HCT116 (cell line): ENCODE measurements around the gene RIPOR1. TPM values are rescaled to one million over a fixed set of nuclear protein-coding genes. Genes with fewer than 3 reads are reported as not detected.

Source experiments
- ATAC-seq: fragments of 200-7000 bp; cut with Tn5 transposase; 2 replicates; pipeline ENCODE4 v1.9.1; 2020; ENCODE audit warnings: mild to moderate bottlenecking, moderate library complexity
- BruUV-seq: library from RNA; stranded (reverse); fragments of 400-500 nt; replicated peaks from 2 replicates; lab custom pipeline; 2021; lab: Mats Ljungman, UMichigan
- CTCF ChIA-PET: fragments of 300-600 bp; sonication (Branson Sonifier 250); formaldehyde crosslinking; loops from one replicate; lab custom pipeline; 2021; ENCODE audit warnings: antibody characterized with exemption; lab: Charles Lee
- POLR2A ChIA-PET: fragments of 300-600, 350-600 bp; sonication (Branson Sonifier 250); formaldehyde crosslinking; loops from one replicate; lab custom pipeline; 2021; ENCODE audit warnings: antibody characterized with exemption; lab: Charles Lee
- RAD21 ChIA-PET, 2 experiments: fragments of 300-600 bp; sonication (Branson Sonifier 250); formaldehyde crosslinking; loops; one replicate each; lab custom pipeline; 2023; ENCODE audit warnings: low total read pairs in 2 of 2; ENCODE audit not compliant: uncharacterized antibody in 2 of 2, unreplicated experiment in 2 of 2, low non-redundant PET in 1 of 2; lab: Charles Lee
- DNase-seq: peaks from one replicate; pipeline ENCODE4 v3.0.0-alpha.2; 2010; ENCODE audit warnings: low read depth, low spot score
- H2AFZ ChIP-seq: fragments of 200-600 bp; shearing (Covaris generic), sonication (generic); 2 replicates; pipeline ENCODE4 v1.6.1; 2017; ENCODE audit warnings: low read depth, mixed run types, mixed read lengths, antibody characterized with exemption, low read length; ENCODE audit not compliant: poor library complexity, severe bottlenecking
- H3K27ac ChIP-seq: 2 replicates; pipeline ENCODE4 v1.5.1; 2012; ENCODE audit warnings: low read depth, low read length
- H3K27me3 ChIP-seq: fragments of 200-600 bp; sonication (generic); 2 replicates; pipeline ENCODE4 v1.6.1; 2016; ENCODE audit warnings: mixed run types, low read length, mixed read lengths; ENCODE audit not compliant: insufficient read depth
- H3K36me3 ChIP-seq, 2 experiments: fragments of 200-500 bp in 1 of 2; fragments of 200-600 bp in 1 of 2; sonication (Bioruptor generic) in 1 of 2; sonication (generic) in 1 of 2; 2 replicates each; pipeline versions ENCODE4 v1.5.1 to v1.6.1; 2014 to 2016; ENCODE audit warnings: low read length in 2 of 2, inconsistent platforms in 1 of 2, mixed read lengths in 1 of 2, mixed run types in 1 of 2; ENCODE audit not compliant: insufficient read depth in 2 of 2, control insufficient read depth in 1 of 2
- H3K4me1 ChIP-seq, 2 experiments: fragments of 200-600 bp in 1 of 2; sonication (generic) in 1 of 2; 2 replicates each; pipeline versions ENCODE4 v1.5.1 to v1.6.1; 2012 to 2017; ENCODE audit warnings: low read length in 2 of 2, inconsistent platforms in 1 of 2, mild to moderate bottlenecking in 1 of 2, mixed read lengths in 1 of 2, mixed run types in 1 of 2, moderate library complexity in 1 of 2; ENCODE audit not compliant: insufficient read depth in 2 of 2, control insufficient read depth in 1 of 2
- H3K4me2 ChIP-seq: fragments of 200-600 bp; sonication (generic); 2 replicates; pipeline ENCODE4 v1.6.1; 2017; ENCODE audit warnings: mixed run types, low read length, mixed read lengths
- H3K4me3 ChIP-seq, 2 experiments: fragments of 200-600 bp in 1 of 2; sonication (generic) in 1 of 2; replicated peaks in 1 of 2; 2 replicates each; pipeline ENCODE4 v1.5.1; 2011 to 2016; ENCODE audit warnings: low read length in 2 of 2, control low read depth in 1 of 2, low read depth in 1 of 2, mild to moderate bottlenecking in 1 of 2, mixed read lengths in 1 of 2, mixed run types in 1 of 2
- H3K79me2 ChIP-seq: fragments of 200-600 bp; sonication (generic); 2 replicates; pipeline ENCODE4 v1.6.1; 2017; ENCODE audit warnings: mild to moderate bottlenecking, mixed run types, low read length, moderate library complexity, mixed read lengths; ENCODE audit not compliant: insufficient read depth
- H3K9ac ChIP-seq: fragments of 200-600 bp; sonication (generic); 2 replicates; pipeline ENCODE4 v1.6.1; 2016; ENCODE audit warnings: low read length, mixed read lengths
- H3K9me2 ChIP-seq: fragments of 200-600 bp; sonication (generic), shearing (Covaris generic); 2 replicates; pipeline ENCODE4 v1.6.1; 2017; ENCODE audit warnings: mixed run types, mild to moderate bottlenecking, moderate library complexity; ENCODE audit not compliant: insufficient read depth
- H3K9me3 ChIP-seq, 2 experiments: fragments of 200-500 bp in 1 of 2; fragments of 200-600 bp in 1 of 2; sonication (Bioruptor generic) in 1 of 2; sonication (generic) in 1 of 2; 2 replicates each; pipeline ENCODE4 v1.6.1; 2014 to 2017; ENCODE audit warnings: low read length in 2 of 2, mixed read lengths in 2 of 2, inconsistent platforms in 1 of 2, low read depth in 1 of 2, mild to moderate bottlenecking in 1 of 2, mixed run types in 1 of 2, moderate library complexity in 1 of 2; ENCODE audit not compliant: control insufficient read depth in 1 of 2, insufficient read depth in 1 of 2
- H4K20me1 ChIP-seq: fragments of 200-600 bp; sonication (generic), shearing (Covaris generic); 2 replicates; pipeline ENCODE4 v1.6.1; 2017; ENCODE audit warnings: mixed run types, mild to moderate bottlenecking, moderate library complexity; ENCODE audit not compliant: insufficient read depth
- CBX3 ChIP-seq: IDR thresholded peaks from 2 replicates; pipeline ENCODE4 v1.6.1; 2012; ENCODE audit warnings: low read depth
- EGR1 ChIP-seq: IDR thresholded peaks from 2 replicates; pipeline ENCODE4 v1.6.1; 2012; ENCODE audit warnings: low read depth
- ELF1 ChIP-seq: IDR thresholded peaks from 2 replicates; pipeline ENCODE4 v1.6.1; 2012; ENCODE audit warnings: low read depth, borderline replicate concordance
- EZH2 ChIP-seq: fragments of 200-600 bp; sonication (generic); IDR thresholded peaks from 2 replicates; pipeline ENCODE4 v1.6.1; 2017; ENCODE audit warnings: antibody characterized with exemption, mixed run types
- EZH2phosphoT487 ChIP-seq: fragments of 200-600 bp; IDR thresholded peaks from 2 replicates; pipeline ENCODE4 v1.6.1; 2018; ENCODE audit warnings: antibody characterized with exemption, borderline replicate concordance
- FOSL1 ChIP-seq: IDR thresholded peaks from 2 replicates; pipeline ENCODE4 v1.6.1; 2012; ENCODE audit warnings: low read depth
- POLR2A ChIP-seq: IDR thresholded peaks from 2 replicates; pipeline ENCODE4 v1.7.0; 2011; ENCODE audit warnings: borderline replicate concordance; ENCODE audit not compliant: insufficient read depth, insufficient read length; ENCODE audit errors: extremely low read depth
- POLR2AphosphoS5 ChIP-seq: IDR thresholded peaks from 2 replicates; pipeline ENCODE4 v1.6.1; 2011; ENCODE audit warnings: mild to moderate bottlenecking, low read depth, low read length, moderate library complexity
- SIN3A ChIP-seq: IDR thresholded peaks from 2 replicates; pipeline ENCODE4 v1.6.1; 2012; ENCODE audit warnings: low read depth
- SRF ChIP-seq: IDR thresholded peaks from 2 replicates; pipeline ENCODE4 v1.6.1; 2012; ENCODE audit warnings: low read depth
- YY1 ChIP-seq: IDR thresholded peaks from 2 replicates; pipeline ENCODE4 v1.6.1; 2011; ENCODE audit warnings: low read length, low read depth, moderate library complexity, mild to moderate bottlenecking; ENCODE audit not compliant: insufficient replicate concordance; ENCODE audit errors: extremely low read depth
- intact Hi-C: fragments of 100-400 bp; cut with micrococcal nuclease; formaldehyde crosslinking; loops from 2 replicates; pipeline ENCODE4 v1.10.0; 2022
- total RNA-seq: library from RNA; stranded (reverse); gene quantifications from one replicate; pipeline ENCODE4 v1.2.1, GENCODE V29; 2021; ENCODE audit not compliant: unreplicated experiment
- TF ChIP-seq, protein P1 (sequence below), 3 experiments: fragments of 200-600 bp in 1 of 3; sonication (generic) in 1 of 3; IDR thresholded peaks in 2 of 3; conservative IDR thresholded peaks in 1 of 3; 2 replicates each; pipeline ENCODE4 v1.5.1; 2012 to 2017; ENCODE audit warnings: low read depth in 2 of 3, low read length in 2 of 3, antibody characterized with exemption in 1 of 3, borderline replicate concordance in 1 of 3, control low read depth in 1 of 3, mild to moderate bottlenecking in 1 of 3, mixed read lengths in 1 of 3, mixed run types in 1 of 3, moderate library complexity in 1 of 3; ENCODE audit not compliant: insufficient read depth in 1 of 3
- TF ChIP-seq, protein P2 (sequence below): IDR thresholded peaks from 2 replicates; pipeline ENCODE4 v1.6.1; 2012
- TF ChIP-seq, protein P3 (sequence below): IDR thresholded peaks from 2 replicates; pipeline ENCODE4 v1.6.1; 2012
- TF ChIP-seq, protein P4 (sequence below): IDR thresholded peaks from 2 replicates; pipeline ENCODE4 v1.6.1; 2012; ENCODE audit warnings: low read depth
- TF ChIP-seq, protein P5 (sequence below): IDR thresholded peaks from 2 replicates; pipeline ENCODE4 v1.6.1; 2011; ENCODE audit warnings: mild to moderate bottlenecking, low read length, moderate library complexity; ENCODE audit not compliant: insufficient replicate concordance; ENCODE audit errors: extremely low read depth

Gene RIPOR1
- total RNA-seq, 1 experiment from 2014 or later = 60.0 TPM

DNA sequence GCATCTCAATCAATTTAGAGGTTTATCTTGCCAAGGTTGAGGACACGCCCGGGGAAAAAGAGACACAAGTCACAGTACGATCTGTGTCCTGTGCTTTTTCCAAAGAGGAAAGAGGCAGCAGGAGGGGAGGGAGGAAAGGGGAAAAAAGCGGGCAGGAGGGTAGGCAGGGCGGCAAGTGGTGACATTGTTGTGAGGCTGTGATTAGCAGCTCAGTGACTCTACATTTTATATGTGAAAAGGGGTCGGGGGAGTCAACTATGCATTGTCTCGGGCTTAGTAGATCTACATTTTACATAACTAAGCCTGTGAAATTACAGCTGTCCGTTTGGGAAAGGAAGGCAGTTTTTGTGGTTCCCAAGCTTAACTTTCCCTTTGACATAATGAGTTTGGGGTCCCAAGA lies 22.2 kb upstream of the RIPOR1 start:
- CTCF ChIA-PET = interaction anchor here (1.2 to 1.6 kb wide), 2 partner anchors 10 to 15 kb away, joined by 3 to 4 read pairs; no protein-coding TSS in a partner anchor
- POLR2A ChIA-PET = no interaction called here
- Histone ChIP-seq H3K27me3 (no peaks in the 10 kb centered on the region), H3K4me1 (peaks cover 5 to 18% of the 10 kb centered on the region in 2 experiments; a peak in 3 of 4 replicates), H2AFZ (no peak overlapping the region), H3K9me2 (no peaks in the 10 kb centered on the region), H3K4me2 (no peak overlapping the region), H3K36me3 (no peaks in the 10 kb centered on the region), H3K9ac (no peak overlapping the region), H4K20me1 (no peaks in the 10 kb centered on the region), H3K79me2 (no peaks in the 10 kb centered on the region), H3K9me3 (no peaks in the 10 kb centered on the region), H3K27ac (no peak overlapping the region), H3K4me3 (no peak overlapping the region)
- no peak for TF ChIP-seq CBX3
- TF ChIP-seq, protein P1, sequence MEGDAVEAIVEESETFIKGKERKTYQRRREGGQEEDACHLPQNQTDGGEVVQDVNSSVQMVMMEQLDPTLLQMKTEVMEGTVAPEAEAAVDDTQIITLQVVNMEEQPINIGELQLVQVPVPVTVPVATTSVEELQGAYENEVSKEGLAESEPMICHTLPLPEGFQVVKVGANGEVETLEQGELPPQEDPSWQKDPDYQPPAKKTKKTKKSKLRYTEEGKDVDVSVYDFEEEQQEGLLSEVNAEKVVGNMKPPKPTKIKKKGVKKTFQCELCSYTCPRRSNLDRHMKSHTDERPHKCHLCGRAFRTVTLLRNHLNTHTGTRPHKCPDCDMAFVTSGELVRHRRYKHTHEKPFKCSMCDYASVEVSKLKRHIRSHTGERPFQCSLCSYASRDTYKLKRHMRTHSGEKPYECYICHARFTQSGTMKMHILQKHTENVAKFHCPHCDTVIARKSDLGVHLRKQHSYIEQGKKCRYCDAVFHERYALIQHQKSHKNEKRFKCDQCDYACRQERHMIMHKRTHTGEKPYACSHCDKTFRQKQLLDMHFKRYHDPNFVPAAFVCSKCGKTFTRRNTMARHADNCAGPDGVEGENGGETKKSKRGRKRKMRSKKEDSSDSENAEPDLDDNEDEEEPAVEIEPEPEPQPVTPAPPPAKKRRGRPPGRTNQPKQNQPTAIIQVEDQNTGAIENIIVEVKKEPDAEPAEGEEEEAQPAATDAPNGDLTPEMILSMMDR (IDR thresholded peaks at IDR 0.05 in 2 of 3, conservative IDR thresholded peaks at IDR 0.05 in 1 of 3; ENCODE audit: borderline replicate concordance in 1 of 3, insufficient read depth in 1 of 3, low read depth in 2 of 3, low read length in 2 of 3) = no peak
- TF ChIP-seq, protein P2, sequence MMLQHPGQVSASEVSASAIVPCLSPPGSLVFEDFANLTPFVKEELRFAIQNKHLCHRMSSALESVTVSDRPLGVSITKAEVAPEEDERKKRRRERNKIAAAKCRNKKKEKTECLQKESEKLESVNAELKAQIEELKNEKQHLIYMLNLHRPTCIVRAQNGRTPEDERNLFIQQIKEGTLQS = no peak
- TF ChIP-seq EZH2phosphoT487 = no peak
- TF ChIP-seq EGR1 = no peak
- TF ChIP-seq, protein P3, sequence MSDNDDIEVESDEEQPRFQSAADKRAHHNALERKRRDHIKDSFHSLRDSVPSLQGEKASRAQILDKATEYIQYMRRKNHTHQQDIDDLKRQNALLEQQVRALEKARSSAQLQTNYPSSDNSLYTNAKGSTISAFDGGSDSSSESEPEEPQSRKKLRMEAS = no peak
- TF ChIP-seq, protein P4, sequence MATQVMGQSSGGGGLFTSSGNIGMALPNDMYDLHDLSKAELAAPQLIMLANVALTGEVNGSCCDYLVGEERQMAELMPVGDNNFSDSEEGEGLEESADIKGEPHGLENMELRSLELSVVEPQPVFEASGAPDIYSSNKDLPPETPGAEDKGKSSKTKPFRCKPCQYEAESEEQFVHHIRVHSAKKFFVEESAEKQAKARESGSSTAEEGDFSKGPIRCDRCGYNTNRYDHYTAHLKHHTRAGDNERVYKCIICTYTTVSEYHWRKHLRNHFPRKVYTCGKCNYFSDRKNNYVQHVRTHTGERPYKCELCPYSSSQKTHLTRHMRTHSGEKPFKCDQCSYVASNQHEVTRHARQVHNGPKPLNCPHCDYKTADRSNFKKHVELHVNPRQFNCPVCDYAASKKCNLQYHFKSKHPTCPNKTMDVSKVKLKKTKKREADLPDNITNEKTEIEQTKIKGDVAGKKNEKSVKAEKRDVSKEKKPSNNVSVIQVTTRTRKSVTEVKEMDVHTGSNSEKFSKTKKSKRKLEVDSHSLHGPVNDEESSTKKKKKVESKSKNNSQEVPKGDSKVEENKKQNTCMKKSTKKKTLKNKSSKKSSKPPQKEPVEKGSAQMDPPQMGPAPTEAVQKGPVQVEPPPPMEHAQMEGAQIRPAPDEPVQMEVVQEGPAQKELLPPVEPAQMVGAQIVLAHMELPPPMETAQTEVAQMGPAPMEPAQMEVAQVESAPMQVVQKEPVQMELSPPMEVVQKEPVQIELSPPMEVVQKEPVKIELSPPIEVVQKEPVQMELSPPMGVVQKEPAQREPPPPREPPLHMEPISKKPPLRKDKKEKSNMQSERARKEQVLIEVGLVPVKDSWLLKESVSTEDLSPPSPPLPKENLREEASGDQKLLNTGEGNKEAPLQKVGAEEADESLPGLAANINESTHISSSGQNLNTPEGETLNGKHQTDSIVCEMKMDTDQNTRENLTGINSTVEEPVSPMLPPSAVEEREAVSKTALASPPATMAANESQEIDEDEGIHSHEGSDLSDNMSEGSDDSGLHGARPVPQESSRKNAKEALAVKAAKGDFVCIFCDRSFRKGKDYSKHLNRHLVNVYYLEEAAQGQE = no peak
- no peak for TF ChIP-seq SIN3A
- TF ChIP-seq EZH2 = no peak
- no peak for TF ChIP-seq FOSL1
- TF ChIP-seq POLR2A = no peak
- no peak for TF ChIP-seq ELF1
- TF ChIP-seq, protein P5, sequence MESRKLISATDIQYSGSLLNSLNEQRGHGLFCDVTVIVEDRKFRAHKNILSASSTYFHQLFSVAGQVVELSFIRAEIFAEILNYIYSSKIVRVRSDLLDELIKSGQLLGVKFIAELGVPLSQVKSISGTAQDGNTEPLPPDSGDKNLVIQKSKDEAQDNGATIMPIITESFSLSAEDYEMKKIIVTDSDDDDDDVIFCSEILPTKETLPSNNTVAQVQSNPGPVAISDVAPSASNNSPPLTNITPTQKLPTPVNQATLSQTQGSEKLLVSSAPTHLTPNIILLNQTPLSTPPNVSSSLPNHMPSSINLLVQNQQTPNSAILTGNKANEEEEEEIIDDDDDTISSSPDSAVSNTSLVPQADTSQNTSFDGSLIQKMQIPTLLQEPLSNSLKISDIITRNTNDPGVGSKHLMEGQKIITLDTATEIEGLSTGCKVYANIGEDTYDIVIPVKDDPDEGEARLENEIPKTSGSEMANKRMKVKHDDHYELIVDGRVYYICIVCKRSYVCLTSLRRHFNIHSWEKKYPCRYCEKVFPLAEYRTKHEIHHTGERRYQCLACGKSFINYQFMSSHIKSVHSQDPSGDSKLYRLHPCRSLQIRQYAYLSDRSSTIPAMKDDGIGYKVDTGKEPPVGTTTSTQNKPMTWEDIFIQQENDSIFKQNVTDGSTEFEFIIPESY = no peak
- no peak for TF ChIP-seq SRF
- TF ChIP-seq POLR2AphosphoS5 = no peak
- TF ChIP-seq YY1 = no peak
- intact Hi-C loops = no loop called here
- ATAC-seq = no peak
- RAD21 ChIA-PET = no interaction called here
- BruUV-seq = no TSS peak
- DNase-seq = no peak
